DND-41 (cell line): ENCODE measurements around the gene ZNF383.
"Not testable (repeated sequence)": the region's sequence is repeated elsewhere in the genome, so short reads cannot be mapped to it uniquely, and the experiment has no call there.

Experiments used
- EZH2 ChIP-seq: IDR thresholded peaks from 3 replicates; pipeline ENCODE4 v1.6.1; 2012; ENCODE audit warnings: borderline replicate concordance, low read depth, mild to moderate bottlenecking, moderate library complexity, low read length, inconsistent platforms; ENCODE audit not compliant: severe bottlenecking
- TF ChIP-seq, protein P1 (sequence below): IDR thresholded peaks from 2 replicates; pipeline ENCODE4 v1.5.1; 2012; ENCODE audit warnings: borderline replicate concordance, low read length, moderate library complexity, mild to moderate bottlenecking; ENCODE audit not compliant: poor library complexity, severe bottlenecking; ENCODE audit errors: extremely low read depth

DNA sequence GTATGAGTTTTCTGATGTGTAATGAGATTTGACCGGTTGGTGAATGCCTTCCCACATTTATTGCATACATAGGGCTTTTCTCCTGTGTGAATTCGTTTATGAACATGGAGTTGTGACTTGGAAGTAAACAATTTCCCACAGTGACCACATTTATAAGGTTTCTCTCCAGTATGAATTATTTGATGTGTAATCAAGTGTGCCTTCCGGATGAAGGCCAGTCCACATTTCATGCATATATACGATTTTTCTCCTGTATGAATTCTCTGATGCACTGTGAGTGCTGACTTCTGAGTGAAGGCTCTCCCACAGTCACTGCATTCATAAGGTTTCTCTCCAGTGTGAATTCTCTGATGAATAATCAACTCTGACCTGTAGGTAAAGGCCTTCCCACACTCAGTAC lies 31.9 kb upstream of the ZNF383 start:
- TF ChIP-seq, protein P1, sequence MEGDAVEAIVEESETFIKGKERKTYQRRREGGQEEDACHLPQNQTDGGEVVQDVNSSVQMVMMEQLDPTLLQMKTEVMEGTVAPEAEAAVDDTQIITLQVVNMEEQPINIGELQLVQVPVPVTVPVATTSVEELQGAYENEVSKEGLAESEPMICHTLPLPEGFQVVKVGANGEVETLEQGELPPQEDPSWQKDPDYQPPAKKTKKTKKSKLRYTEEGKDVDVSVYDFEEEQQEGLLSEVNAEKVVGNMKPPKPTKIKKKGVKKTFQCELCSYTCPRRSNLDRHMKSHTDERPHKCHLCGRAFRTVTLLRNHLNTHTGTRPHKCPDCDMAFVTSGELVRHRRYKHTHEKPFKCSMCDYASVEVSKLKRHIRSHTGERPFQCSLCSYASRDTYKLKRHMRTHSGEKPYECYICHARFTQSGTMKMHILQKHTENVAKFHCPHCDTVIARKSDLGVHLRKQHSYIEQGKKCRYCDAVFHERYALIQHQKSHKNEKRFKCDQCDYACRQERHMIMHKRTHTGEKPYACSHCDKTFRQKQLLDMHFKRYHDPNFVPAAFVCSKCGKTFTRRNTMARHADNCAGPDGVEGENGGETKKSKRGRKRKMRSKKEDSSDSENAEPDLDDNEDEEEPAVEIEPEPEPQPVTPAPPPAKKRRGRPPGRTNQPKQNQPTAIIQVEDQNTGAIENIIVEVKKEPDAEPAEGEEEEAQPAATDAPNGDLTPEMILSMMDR, result not testable (repeated sequence)
- not testable (repeated sequence) for TF ChIP-seq EZH2
